NT2/D1 (cell line): ENCODE results near the gene AMTN.
"Not testable (repeated sequence)": the region's sequence is repeated elsewhere in the genome, so short reads cannot be mapped to it uniquely, and the experiment has no call there.

Source experiments
- DNase-seq: peaks from one replicate; pipeline ENCODE4 v3.0.0-alpha.2; 2011; ENCODE audit warnings: low read depth, low spot score
- H3K27me3 ChIP-seq: 2 replicates; pipeline ENCODE4 v1.6.0; 2011; ENCODE audit warnings: mild to moderate bottlenecking; ENCODE audit not compliant: insufficient read length, insufficient read depth
- H3K36me3 ChIP-seq: 2 replicates; pipeline ENCODE4 v1.6.1; 2011; ENCODE audit warnings: mild to moderate bottlenecking, low read length, mixed read lengths; ENCODE audit not compliant: insufficient read depth, insufficient read length
- H3K4me1 ChIP-seq: 2 replicates; pipeline ENCODE4 v1.5.1; 2011; ENCODE audit not compliant: insufficient read depth, insufficient read length
- H3K4me3 ChIP-seq: 2 replicates; pipeline ENCODE4 v1.5.1; 2011; ENCODE audit warnings: low read depth; ENCODE audit not compliant: insufficient read length
- H3K9ac ChIP-seq: 2 replicates; pipeline ENCODE4 v1.6.0; 2011; ENCODE audit warnings: low read depth; ENCODE audit not compliant: insufficient read length
- H3K9me3 ChIP-seq: 2 replicates; pipeline ENCODE4 v1.5.1; 2011; ENCODE audit warnings: mild to moderate bottlenecking, low read length; ENCODE audit not compliant: insufficient read depth
- SUZ12 ChIP-seq: IDR thresholded peaks from 2 replicates; pipeline ENCODE4 v1.6.1; 2011; ENCODE audit not compliant: insufficient read length, insufficient read depth; ENCODE audit errors: extremely low read depth
- YY1 ChIP-seq: IDR thresholded peaks from 2 replicates; pipeline ENCODE4 v1.6.1; 2011; ENCODE audit not compliant: insufficient read length, insufficient read depth
- ZNF274 ChIP-seq: IDR thresholded peaks from 2 replicates; pipeline ENCODE4 v1.6.1; 2011; ENCODE audit warnings: mild to moderate bottlenecking, low read depth, low read length

AMTN gene

GRCh38 chr4:70518269-70518668 lies at the start of gene AMTN:
Gene AMTN (plus strand): TSS chr4:70518569. CDS start chr4:70518778, 209 bp downstream.
- TF ChIP-seq ZNF274, result no peak
- no peak for TF ChIP-seq YY1
- TF ChIP-seq SUZ12, result no peak
- Histone ChIP-seq H3K27me3 (no peaks in the 10 kb centered on the region), H3K36me3 (no peaks in the 10 kb centered on the region), H3K4me1 (no peaks in the 10 kb centered on the region), H3K9me3 (no peaks in the 10 kb centered on the region), H3K4me3 (no peak within 1 kb of the TSS), H3K9ac (no peak within 1 kb of the TSS)
- no peak for DNase-seq

GRCh38 chr4:70471897-70472296 lies 46.5 kb upstream of the AMTN start, which contains the start of gene MUC7:
Gene MUC7 (plus strand): TSS chr4:70472197. CDS start chr4:70474022, 1,825 bp downstream.
- no peaks in the 10 kb centered on the region for H3K4me1 ChIP-seq
- no peak within 1 kb of the TSS for H3K9ac ChIP-seq
- H3K27me3 ChIP-seq, result no peaks in the 10 kb centered on the region
- TF ChIP-seq ZNF274, result no peak
- no peak for TF ChIP-seq SUZ12
- TF ChIP-seq YY1, result no peak
- DNase-seq, result no peak
- H3K36me3 ChIP-seq, result no peaks in the 10 kb centered on the region
- H3K9me3 ChIP-seq, result no peaks in the 10 kb centered on the region
- no peak within 1 kb of the TSS for H3K4me3 ChIP-seq

GRCh38 chr4:70473679-70474078 lies 44.7 kb upstream of the AMTN start:
- H3K9ac ChIP-seq, result no peak overlapping the region
- no peaks in the 10 kb centered on the region for H3K36me3 ChIP-seq
- DNase-seq, result no peak
- H3K4me1 ChIP-seq, result no peaks in the 10 kb centered on the region
- TF ChIP-seq YY1 (no peak), SUZ12 (no peak), ZNF274 (no peak)
- H3K9me3 ChIP-seq, result no peaks in the 10 kb centered on the region
- H3K4me3 ChIP-seq, result no peak overlapping the region
- no peaks in the 10 kb centered on the region for H3K27me3 ChIP-seq

- no peak overlapping the region for H3K9ac ChIP-seq
- no peaks in the 10 kb centered on the region for H3K4me1 ChIP-seq
- no peaks in the 10 kb centered on the region for H3K9me3 ChIP-seq
- no peak for TF ChIP-seq YY1
- no peak for TF ChIP-seq SUZ12
- TF ChIP-seq ZNF274, result no peak
- H3K36me3 ChIP-seq, result no peaks in the 10 kb centered on the region
- DNase-seq, result no peak
- no peaks in the 10 kb centered on the region for H3K27me3 ChIP-seq
- no peak overlapping the region for H3K4me3 ChIP-seq
Measured at GRCh38 chr4:70488748-70489147, 29.6 kb upstream of the AMTN start.

- no peaks in the 10 kb centered on the region for H3K9me3 ChIP-seq
- TF ChIP-seq ZNF274 (no peak), YY1 (no peak), SUZ12 (no peak)
- H3K9ac ChIP-seq, result no peak overlapping the region
- no peaks in the 10 kb centered on the region for H3K4me1 ChIP-seq
- H3K27me3 ChIP-seq, result no peaks in the 10 kb centered on the region
- no peak for DNase-seq
- H3K36me3 ChIP-seq, result no peaks in the 10 kb centered on the region
- H3K4me3 ChIP-seq, result no peak overlapping the region
Measured at GRCh38 chr4:70496231-70496630, 22.1 kb upstream of the AMTN start.

- not testable (repeated sequence) for H3K4me3 ChIP-seq, H3K9ac ChIP-seq, H3K9me3 ChIP-seq, H3K27me3 ChIP-seq, H3K36me3 ChIP-seq, DNase-seq, H3K4me1 ChIP-seq
Measured at GRCh38 chr4:70501838-70502237, 16.5 kb upstream of the AMTN start.

- Histone ChIP-seq H3K36me3 (no peaks in the 10 kb centered on the region), H3K9me3 (no peaks in the 10 kb centered on the region), H3K9ac (no peak overlapping the region), H3K4me3 (no peak overlapping the region), H3K4me1 (no peaks in the 10 kb centered on the region), H3K27me3 (no peaks in the 10 kb centered on the region)
- DNase-seq, result no peak
- TF ChIP-seq ZNF274, result no peak
- no peak for TF ChIP-seq SUZ12
- no peak for TF ChIP-seq YY1
Measured at GRCh38 chr4:70504733-70505132, 13.6 kb upstream of the AMTN start.

GRCh38 chr4:70505151-70505748 lies 13.1 kb upstream of the AMTN start:
- peak; percentile 28 for DNase-seq
- no peak for TF ChIP-seq SUZ12
- TF ChIP-seq YY1, result no peak
- no peak for TF ChIP-seq ZNF274

More at GRCh38 chr4:70505151-70505748, 13.1 kb upstream of the AMTN start:
- no peaks in the 10 kb centered on the region for H3K36me3 ChIP-seq
- no peaks in the 10 kb centered on the region for H3K9me3 ChIP-seq
- no peak overlapping the region for H3K4me3 ChIP-seq
- no peaks in the 10 kb centered on the region for H3K27me3 ChIP-seq
- H3K9ac ChIP-seq, result no peak overlapping the region
- H3K4me1 ChIP-seq, result no peaks in the 10 kb centered on the region
